Lower leg skin (tissue), 4 donors: ENCODE measurements around the gene TSPYL2. TPM values are rescaled to one million over a fixed set of nuclear protein-coding genes. Genes with fewer than 3 reads are reported as not detected.

ENCODE experiments used
- DNase-seq, 2 donors: peaks; one replicate each; pipeline ENCODE4 v3.0.0-alpha.2; 2019; ENCODE audit warnings: low spot score in 2 of 2
- H3K4me3 ChIP-seq: fragments of 200-600 bp; sonication (generic); 2 replicates; pipeline ENCODE4 v1.5.1; 2017; ENCODE audit warnings: mild to moderate bottlenecking, low read depth; ENCODE audit not compliant: poor library complexity, severe bottlenecking
- CTCF ChIP-seq, 3 donors: fragments of 450-650 bp; IDR thresholded peaks; one replicate each; pipeline ENCODE4 v1.5.1; 2016; ENCODE audit warnings: antibody characterized with exemption in 3 of 3, mild to moderate bottlenecking in 3 of 3, moderate library complexity in 2 of 3
- POLR2A ChIP-seq, 2 donors: fragments of 450-650 bp; IDR thresholded peaks; one replicate each; pipeline ENCODE4 v1.6.1; 2016 to 2017; ENCODE audit warnings: antibody characterized with exemption in 2 of 2, mild to moderate bottlenecking in 1 of 2, moderate library complexity in 1 of 2
- WGBS, 2 donors: methylation state at CpG; one replicate each; pipeline ENCODE4 v1.1.5; 2018; 5-methylcytosine and 5-hydroxymethylcytosine counted together
- intact Hi-C: fragments of 100-400 bp; cut with DNase I; formaldehyde crosslinking; loops from one replicate; pipeline ENCODE4 v1.15.0; 2023; ENCODE audit warnings: low total_unique reads
- total RNA-seq, 4 donors: library from RNA; depleted of rRNA; stranded (reverse); fragments of >200 nt; gene quantifications; one replicate each; pipeline ENCODE4 v1.1.0, GENCODE V29; 2016

Gene TSPYL2
- total RNA-seq, 4 donors from 2014 or later: 23.4 to 52.1 (median 36.5) TPM

- 8 to 49% methylated on average over 25 to 29 of the region's 31 CpGs for WGBS, 2 donors
- H3K4me3 ChIP-seq: peak overlapping the region; percentile 60
- no peak for DNase-seq
- intact Hi-C loops: no loop called here
- no peak for TF ChIP-seq CTCF (IDR thresholded peaks at IDR 0.05)
- TF ChIP-seq POLR2A (IDR thresholded peaks at IDR 0.05): no peak
Observed at GRCh38 chrX:53082773-53083616, 828 bp downstream of the TSPYL2 start.

- intact Hi-C loops: no loop called here
- no peak overlapping the region for H3K4me3 ChIP-seq
- 71 to 100% methylated on average over 4 of the region's 4 CpGs for WGBS, 2 donors
- no peak for DNase-seq
- TF ChIP-seq POLR2A (IDR thresholded peaks at IDR 0.05) (no peak), CTCF (IDR thresholded peaks at IDR 0.05) (no peak)
Observed at GRCh38 chrX:53084043-53084570, 1.9 kb downstream of the TSPYL2 start.

- no peak for DNase-seq
- 84 to 93% methylated on average over 9 of the region's 9 CpGs for WGBS, 2 donors
- H3K4me3 ChIP-seq: no peak overlapping the region
- TF ChIP-seq POLR2A (IDR thresholded peaks at IDR 0.05) (no peak), CTCF (IDR thresholded peaks at IDR 0.05) (no peak)
- intact Hi-C loops: no loop called here
Observed at GRCh38 chrX:53084863-53085262, 2.7 kb downstream of the TSPYL2 start.

- 82 to 85% methylated on average over 17 of the region's 17 CpGs for WGBS, 2 donors
- intact Hi-C loops: no loop called here
- H3K4me3 ChIP-seq: no peak overlapping the region
- no peak for DNase-seq
- no peak for TF ChIP-seq POLR2A (IDR thresholded peaks at IDR 0.05)
- TF ChIP-seq CTCF (IDR thresholded peaks at IDR 0.05): no peak
Observed at GRCh38 chrX:53085661-53086229, 3.6 kb downstream of the TSPYL2 start.

GRCh38 chrX:53086464-53086863 is 4.3 kb downstream of the TSPYL2 start:
- no peak for DNase-seq
- WGBS, 2 donors: 38 to 51% methylated on average over 6 of the region's 6 CpGs
- intact Hi-C loops: no loop called here

More at GRCh38 chrX:53086464-53086863, 4.3 kb downstream of the TSPYL2 start:
- no peak for TF ChIP-seq CTCF (IDR thresholded peaks at IDR 0.05)
- no peak for TF ChIP-seq POLR2A (IDR thresholded peaks at IDR 0.05)
- no peak overlapping the region for H3K4me3 ChIP-seq
